Heart right ventricle (tissue), 16 donors: ENCODE results near the gene INPP5D. TPM values are rescaled to one million over a fixed set of nuclear protein-coding genes. Genes with fewer than 3 reads are reported as not detected.

Experiments used
- ATAC-seq, 8 donors: fragments of 200-7000 bp; cut with Tn5 transposase; one replicate each; pipeline ENCODE4 v1.9.1; 2020; ENCODE audit warnings: mild to moderate bottlenecking in 8 of 8, moderate library complexity in 8 of 8, moderate number of reproducible peaks in 1 of 8
- DNase-seq, 2 donors: peaks; one replicate each; pipeline ENCODE4 v3.0.0-alpha.2; 2020
- H3K27ac ChIP-seq, 10 donors: fragments of 200-600 bp; sonication (generic) in 2 of 10; one replicate each; pipeline versions ENCODE4 v1.5.0 to v1.8.0; 2020 to 2022; ENCODE audit warnings: mild to moderate bottlenecking in 3 of 10
- H3K27me3 ChIP-seq, 7 donors: fragments of 200-600 bp; one replicate each; pipeline ENCODE4 v1.8.0; 2021 to 2022; ENCODE audit warnings: mild to moderate bottlenecking in 2 of 7
- H3K36me3 ChIP-seq, 9 donors: fragments of 200-600 bp; sonication (generic) in 1 of 9; one replicate each; pipeline versions ENCODE4 v1.5.0 to v1.8.0; 2020 to 2022; ENCODE audit warnings: mild to moderate bottlenecking in 2 of 9
- H3K4me1 ChIP-seq, 9 donors: fragments of 200-600 bp; sonication (generic) in 1 of 9; one replicate each; pipeline versions ENCODE4 v1.5.0 to v1.8.0; 2020 to 2022; ENCODE audit warnings: mild to moderate bottlenecking in 4 of 9
- H3K4me3 ChIP-seq, 10 donors: fragments of 200-600 bp; sonication (generic) in 2 of 10; one replicate each; pipeline versions ENCODE4 v1.5.0 to v1.8.0; 2020 to 2022; ENCODE audit warnings: mild to moderate bottlenecking in 7 of 10, moderate library complexity in 2 of 10
- H3K9me3 ChIP-seq, 11 donors: fragments of 200-600 bp in 10 of 11; sonication (generic) in 2 of 11; one replicate each; pipeline versions ENCODE4 v1.5.0 to v1.8.0; 2013 to 2022; ENCODE audit warnings: mild to moderate bottlenecking in 2 of 11, control low read depth in 1 of 11, moderate library complexity in 1 of 11
- CTCF ChIP-seq, 9 donors: fragments of 200-600 bp; sonication (generic) in 2 of 9; IDR thresholded peaks; one replicate each; pipeline versions ENCODE4 v1.5.0 to v1.8.0; 2021 to 2022; ENCODE audit warnings: antibody characterized with exemption in 9 of 9, mild to moderate bottlenecking in 5 of 9, moderate library complexity in 1 of 9
- WGBS, 2 donors: extraction: QIAGEN DNeasy Blood & Tissue Kit; methylation state at CpG; one replicate each; pipeline ENCODE4 v1.1.7; 2013; ENCODE audit warnings: inconsistent platforms in 1 of 2; 5-methylcytosine and 5-hydroxymethylcytosine counted together
- intact Hi-C, 10 donors: fragments of 100-400 bp; cut with DNase I; formaldehyde crosslinking; loops; one replicate each; pipeline versions ENCODE4 v1.11.1 to v1.14.2; 2022
- polyA plus RNA-seq, 2 donors: library from polyadenylated mRNA; stranded (reverse); fragments of 200-250 nt; gene quantifications; one replicate each; pipeline ENCODE4 v1.2.3, GENCODE V29; 2013
- total RNA-seq, 10 donors: library from RNA; stranded (reverse); fragmentation: NEBNext Ultra II Directional in 3 of 10; extraction: Animal tissue kit (Norgen Biotek cat#: 25700) in 3 of 10; gene quantifications; one replicate each; pipeline versions ENCODE4 v1.2.1 to v1.2.4, GENCODE V29; 2021 to 2023
- donor health status: Arrhythmogenic right ventricular cardiomyopathy.
- donor health status: ischemic (EF 13 %, LVEDD 7.1; RV severe dilation, severe dysfunction).
- donor health status: healthy with polysubstance abuse.
- donor health status: DM: no; HTN: yes; CAD: no.
- donor health status: DM: no; HTN: no; CAD: no.
- donor health status: ischemic (EF 25% LVEDD 6.9; RV normal size, moderate dysfunction).
- donor health status: ischemic (EF 25% LVEDD 5.7; RV mildly dilated, moderate dysfunction).
- donor health status: healthy.
- donor health status: DM: yes; HTN: yes; CAD: no.
- donor health status: Ischemic cardiomyopathy.
- donor health status: ischemic (EF 35%, LVEDD 5.7; RV mildly dilated, moderate dysfunction).
- donor health status: nonischemic (EF 11% LVEDD 7.7; RV severe dilation, severe dysfunction).
- donor health status: DM: yes; HTN: yes; CAD: no.
- donor health status: PGD.
- donor health status: ischemic (EF 29% LVEDD 5.4; RV normal size, mild dysfunction).
- donor health status: nonischemic (EF 23%, LVEDD 6.1; RV moderate dilation, normal function).

Gene INPP5D
- total and polyA plus RNA-seq, 12 donors, result 2.9 to 17.2 (median 5.7) TPM

- ATAC-seq, result no peak
- no peak for TF ChIP-seq CTCF (IDR thresholded peaks at IDR 0.05)
Measured at GRCh38 chr2:233209533-233210171, 149.5 kb downstream of the INPP5D start.

GRCh38 chr2:233210281-233210680, 150.1 kb downstream of the INPP5D start:
- no peak for DNase-seq
- Histone ChIP-seq H3K27me3 (no peaks in the 10 kb centered on the region), H3K27ac (no peak overlapping the region), H3K4me1 (peaks cover 0 to 40% (median 23%) of the 10 kb centered on the region in 9 donors), H3K9me3 (no peaks in the 10 kb centered on the region), H3K4me3 (no peak overlapping the region), H3K36me3 (peaks cover 0 to 20% (median 0%) of the 10 kb centered on the region in 9 donors)
- no peak for TF ChIP-seq CTCF (IDR thresholded peaks at IDR 0.05)
- no peak for ATAC-seq
- 92% methylated on average over 8 of the region's 8 CpGs for WGBS, 2 donors
- intact Hi-C loops, result no loop called here

More at GRCh38 chr2:233209533-233210171, 149.5 kb downstream of the INPP5D start:
- Histone ChIP-seq H3K4me3 (no peak overlapping the region), H3K36me3 (peaks cover 0 to 26% (median 0%) of the 10 kb centered on the region in 9 donors), H3K27ac (no peak overlapping the region), H3K4me1 (peaks cover 0 to 40% (median 23%) of the 10 kb centered on the region in 9 donors), H3K9me3 (no peaks in the 10 kb centered on the region), H3K27me3 (no peaks in the 10 kb centered on the region)
- 37% methylated on average over 10 of the region's 10 CpGs for WGBS, 2 donors
- DNase-seq, result no peak
- intact Hi-C loops, result no loop called here

- Histone ChIP-seq H3K27me3 (no peaks in the 10 kb centered on the region), H3K36me3 (peaks cover 0 to 16% (median 0%) of the 10 kb centered on the region in 9 donors), H3K27ac (peak overlapping the region in 8 of 10 donors; percentile 26 to 64 (median 46)), H3K9me3 (no peaks in the 10 kb centered on the region), H3K4me3 (peak overlapping the region in 6 of 10 donors; percentile 14 to 38 (median 28)), H3K4me1 (peaks cover 0 to 40% (median 23%) of the 10 kb centered on the region in 9 donors)
- TF ChIP-seq CTCF (IDR thresholded peaks at IDR 0.05), result no peak
- WGBS, 2 donors, result 49 to 51% methylated on average over 18 of the region's 18 CpGs
- ATAC-seq (peak; percentile 67 to 91 (median 82)), DNase-seq (peak; percentile 78)
- intact Hi-C loops, result no loop called here
Measured at GRCh38 chr2:233210843-233211547, 150.9 kb downstream of the INPP5D start.

GRCh38 chr2:233211548-233211895, 151.4 kb downstream of the INPP5D start:
- H3K9me3 ChIP-seq, result no peaks in the 10 kb centered on the region
- peaks cover 0 to 40% (median 23%) of the 10 kb centered on the region in 9 donors for H3K4me1 ChIP-seq
- peaks cover 0 to 12% (median 0%) of the 10 kb centered on the region in 9 donors for H3K36me3 ChIP-seq
- peak overlapping the region in 8 of 10 donors; percentile 24 to 64 (median 38) for H3K27ac ChIP-seq
- H3K4me3 ChIP-seq, result peak overlapping the region in 5 of 10 donors; percentile 14 to 38 (median 21)
- DNase-seq, result no peak
- peak in 2 of 8 donors; percentile 21 to 33 for ATAC-seq
- 62 to 67% methylated on average over 3 of the region's 3 CpGs for WGBS, 2 donors
- no peaks in the 10 kb centered on the region for H3K27me3 ChIP-seq
- TF ChIP-seq CTCF (IDR thresholded peaks at IDR 0.05), result no peak
- intact Hi-C loops, result no loop called here
